A549 treated with CpdA at 1 μM for 4 hours (cell line): ENCODE results near the gene C17orf75. TPM values are rescaled to one million over a fixed set of nuclear protein-coding genes. Genes with fewer than 3 reads are reported as not detected.

Source experiments
- total RNA-seq: library from RNA; stranded (reverse); fragments of 200-300 nt; extraction: Qiagen RNA extraction; gene quantifications from 5 replicates; pipeline ENCODE4 v1.2.3, GENCODE V29; 2022; ENCODE audit warnings: low read depth

The C17orf75 gene, protein sequence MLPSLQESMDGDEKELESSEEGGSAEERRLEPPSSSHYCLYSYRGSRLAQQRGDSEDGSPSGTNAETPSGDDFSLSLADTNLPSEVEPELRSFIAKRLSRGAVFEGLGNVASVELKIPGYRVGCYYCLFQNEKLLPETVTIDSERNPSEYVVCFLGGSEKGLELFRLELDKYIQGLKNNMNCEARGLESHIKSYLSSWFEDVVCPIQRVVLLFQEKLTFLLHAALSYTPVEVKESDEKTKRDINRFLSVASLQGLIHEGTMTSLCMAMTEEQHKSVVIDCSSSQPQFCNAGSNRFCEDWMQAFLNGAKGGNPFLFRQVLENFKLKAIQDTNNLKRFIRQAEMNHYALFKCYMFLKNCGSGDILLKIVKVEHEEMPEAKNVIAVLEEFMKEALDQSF
- total RNA-seq, result 24.9 to 33.0 TPM (median 26.7 TPM) in 5 replicates

DNA sequence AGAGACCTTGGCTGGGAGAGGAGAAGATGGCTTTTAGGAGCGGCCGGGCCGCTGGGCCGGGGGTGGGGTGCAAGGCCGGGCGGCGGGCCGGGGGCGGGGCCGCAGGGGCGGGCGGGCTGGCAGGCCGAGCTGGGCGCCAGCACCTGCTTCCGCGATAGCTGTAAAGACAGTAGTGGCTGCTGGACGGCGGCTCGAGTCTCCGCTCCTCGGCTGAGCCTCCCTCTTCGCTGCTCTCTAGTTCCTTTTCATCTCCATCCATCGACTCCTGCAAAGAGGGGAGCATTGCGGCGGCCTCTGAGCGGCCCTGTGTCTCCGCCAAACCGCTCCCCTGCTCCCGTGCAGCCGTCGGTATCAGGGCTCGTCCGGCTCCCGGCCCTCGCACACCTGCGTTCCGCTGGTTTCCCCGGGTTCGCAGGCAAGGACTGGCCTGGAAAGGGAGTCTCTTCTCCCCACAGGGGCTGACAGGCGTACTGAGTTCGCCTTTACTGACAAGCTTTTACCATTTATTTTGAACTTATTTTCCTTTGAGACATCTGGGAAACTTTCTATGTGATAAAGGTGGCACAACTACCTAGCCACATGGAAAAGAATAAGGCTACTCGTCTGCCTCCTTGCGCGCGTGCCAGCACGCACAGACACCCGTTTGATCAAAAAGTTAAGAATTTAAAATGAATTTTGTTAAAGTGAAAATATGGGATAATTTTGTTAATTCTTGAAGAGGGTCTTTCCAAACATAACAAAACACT lies at the start of gene C17orf75:
C17orf75 (minus strand) TSS at position 317 of the 746 bp plus-strand sequence; CDS start at position 283, 34 bp downstream.

GRCh38 chr17:32349854-32350665 lies 8.1 kb upstream of the C17orf75 start, which contains the start of gene ZNF207:
Gene ZNF207, plus strand, starts transcription at chr17:32350157. Its CDS starts 129 bp downstream, at chr17:32350286.

Other genes with a start within 250 kb of the C17orf75 start
- 20.8 to 26.6 TPM (median 25.9 TPM) in 5 replicates for gene RHOT1, start 199.7 kb downstream of the C17orf75 start, total RNA-seq
- gene RHBDL3, start 76.3 kb downstream of the C17orf75 start, total RNA-seq, result 3.2 to 5.2 TPM (median 4.4 TPM) in 5 replicates
- 240 to 262 TPM (median 248 TPM) in 5 replicates for gene ZNF207, start 8.0 kb upstream of the C17orf75 start, total RNA-seq
- gene PSMD11, start 102.3 kb upstream of the C17orf75 start, total RNA-seq, result 178 to 271 TPM (median 190 TPM) in 5 replicates
- 2.9 to 4.0 TPM (median 3.2 TPM) in 5 replicates for gene CDK5R1, start 144.8 kb upstream of the C17orf75 start, total RNA-seq